ENCODE results near the gene EML4. TPM values are rescaled to one million over a fixed set of nuclear protein-coding genes. Genes with fewer than 3 reads are reported as not detected.
A peak's percentile ranks its signal among the peaks of the same experiment; 100 is the strongest.

EML4 gene
- total and polyA plus RNA-seq, 9 of the 15 experiments (the other 6 are each of a cell fraction or from before 2014, with no cell fraction given), result 14.7 to 48.3 (median 36.5) TPM

- TF ChIP-seq PKNOX1 (IDR thresholded peaks at IDR 0.05) (peak; percentile 54; the same call in 1 of the 2 replicates), HNRNPUL1 (IDR thresholded peaks at IDR 0.05; ENCODE audit: low read length) (no peak), PBX2 (CRISPR knock-in tag; IDR thresholded peaks at IDR 0.05; ENCODE audit: low read depth) (no peak), PBX2 (tag; conservative IDR thresholded peaks at IDR 0.05; ENCODE audit: low read depth) (0 out of 2 replicates have a peak, but pooled peaks have one; percentile 27), GTF3C2 (IDR thresholded peaks at IDR 0.05; ENCODE audit: borderline replicate concordance, extremely low read depth, insufficient read length) (no peak), ZNF589 (CRISPR knock-in tag; IDR thresholded peaks at IDR 0.05; ENCODE audit: low read depth) (no peak), NBN (IDR thresholded peaks at IDR 0.05; ENCODE audit: low read depth) (no peak), CTBP1 (IDR thresholded peaks at IDR 0.05; ENCODE audit: borderline replicate concordance) (peak; percentile 38; the same call in 1 of the 2 replicates), MEIS2 (IDR thresholded peaks at IDR 0.05; ENCODE audit: partially characterized antibody) (peak; percentile 73), RUNX1 (IDR thresholded peaks at IDR 0.05; ENCODE audit: low read depth) (no peak)
These were observed 33.5 kb upstream of the EML4 start (continued) for GRCh38 chr2:42135381-42136312.
